ENCODE measurements around the gene CELF2.

The CELF2 gene

GRCh38 chr10:11048707-11049278 is 31.1 kb downstream of the CELF2 start:
- no peak overlapping the region for H3K4me3 ChIP-seq (ENCODE audit: low read depth in 1 of 2, low read length in 2 of 2)
- H3K27me3 ChIP-seq (ENCODE audit: insufficient read depth, low read length, poor library complexity) = no peaks in the 10 kb centered on the region
- DNase-seq = no peak
- H4K20me1 ChIP-seq (ENCODE audit: insufficient read depth, low read length) = no peaks in the 10 kb centered on the region
- no peaks in the 10 kb centered on the region for H3K9me3 ChIP-seq (ENCODE audit: insufficient read depth, low read length, severe bottlenecking)
- no peak overlapping the region for H2AFZ ChIP-seq (ENCODE audit: low read depth, low read length)
- no peak overlapping the region for H3K27ac ChIP-seq (ENCODE audit: low read length)
- no peak for ATAC-seq (ENCODE audit: insufficient read depth, low read depth)
- TF ChIP-seq CTCF (IDR thresholded peaks at IDR 0.05; ENCODE audit: borderline replicate concordance, extremely low read depth, low read length, poor library complexity, severe bottlenecking) = no peak
- TF ChIP-seq EZH2 (IDR thresholded peaks at IDR 0.05; ENCODE audit: borderline replicate concordance, low read depth, low read length, severe bottlenecking) = no peak
- no peak overlapping the region for H3K9ac ChIP-seq (ENCODE audit: low read depth, low read length)
- H3K4me2 ChIP-seq (ENCODE audit: insufficient read depth, low read length) = no peak overlapping the region
- no peaks in the 10 kb centered on the region for H3K36me3 ChIP-seq (ENCODE audit: insufficient read depth, low read length)
- H3K4me1 ChIP-seq (ENCODE audit: insufficient read depth, low read length) = no peaks in the 10 kb centered on the region
- no peaks in the 10 kb centered on the region for H3K79me2 ChIP-seq (ENCODE audit: insufficient read depth, low read length)

- Histone ChIP-seq H2AFZ (ENCODE audit: low read depth, low read length) (no peak overlapping the region), H3K4me1 (ENCODE audit: insufficient read depth, low read length) (no peaks in the 10 kb centered on the region), H3K9ac (ENCODE audit: low read depth, low read length) (no peak overlapping the region), H3K4me2 (ENCODE audit: insufficient read depth, low read length) (no peak overlapping the region), H3K4me3 (ENCODE audit: low read depth in 1 of 2, low read length in 2 of 2) (no peak overlapping the region), H3K9me3 (ENCODE audit: insufficient read depth, low read length, severe bottlenecking) (no peaks in the 10 kb centered on the region), H3K79me2 (ENCODE audit: insufficient read depth, low read length) (no peaks in the 10 kb centered on the region), H4K20me1 (ENCODE audit: insufficient read depth, low read length) (no peaks in the 10 kb centered on the region), H3K36me3 (ENCODE audit: insufficient read depth, low read length) (no peaks in the 10 kb centered on the region), H3K27me3 (ENCODE audit: insufficient read depth, low read length, poor library complexity) (no peaks in the 10 kb centered on the region), H3K27ac (ENCODE audit: low read length) (no peak overlapping the region)
- TF ChIP-seq EZH2 (IDR thresholded peaks at IDR 0.05; ENCODE audit: borderline replicate concordance, low read depth, low read length, severe bottlenecking) = no peak
- no peak for TF ChIP-seq CTCF (IDR thresholded peaks at IDR 0.05; ENCODE audit: borderline replicate concordance, extremely low read depth, low read length, poor library complexity, severe bottlenecking)
- ATAC-seq (ENCODE audit: insufficient read depth, low read depth) = no peak
- no peak for DNase-seq
Measured at GRCh38 chr10:11049806-11050205, 32.1 kb downstream of the CELF2 start.

GRCh38 chr10:11050301-11051287 is 32.9 kb downstream of the CELF2 start:
- no peaks in the 10 kb centered on the region for H4K20me1 ChIP-seq (ENCODE audit: insufficient read depth, low read length)
- H2AFZ ChIP-seq (ENCODE audit: low read depth, low read length) = no peak overlapping the region
- H3K27me3 ChIP-seq (ENCODE audit: insufficient read depth, low read length, poor library complexity) = no peaks in the 10 kb centered on the region
- no peak overlapping the region for H3K9ac ChIP-seq (ENCODE audit: low read depth, low read length)
- DNase-seq (no peak), ATAC-seq (ENCODE audit: insufficient read depth, low read depth) (no peak)
- H3K36me3 ChIP-seq (ENCODE audit: insufficient read depth, low read length) = no peaks in the 10 kb centered on the region
- no peaks in the 10 kb centered on the region for H3K79me2 ChIP-seq (ENCODE audit: insufficient read depth, low read length)
- H3K4me3 ChIP-seq (ENCODE audit: low read depth in 1 of 2, low read length in 2 of 2) = no peak overlapping the region
- TF ChIP-seq EZH2 (IDR thresholded peaks at IDR 0.05; ENCODE audit: borderline replicate concordance, low read depth, low read length, severe bottlenecking) (no peak), CTCF (IDR thresholded peaks at IDR 0.05; ENCODE audit: borderline replicate concordance, extremely low read depth, low read length, poor library complexity, severe bottlenecking) (no peak)
- no peaks in the 10 kb centered on the region for H3K4me1 ChIP-seq (ENCODE audit: insufficient read depth, low read length)
- no peak overlapping the region for H3K27ac ChIP-seq (ENCODE audit: low read length)
- H3K9me3 ChIP-seq (ENCODE audit: insufficient read depth, low read length, severe bottlenecking) = no peaks in the 10 kb centered on the region
- H3K4me2 ChIP-seq (ENCODE audit: insufficient read depth, low read length) = no peak overlapping the region

All from DND-41 (cell line).